Dedifferentiated amniotic fluid mesenchymal stem cell (primary cell): ENCODE measurements around the gene EXOSC7.

Experiments
- DNase-seq: peaks from one replicate; pipeline ENCODE4 v3.0.0-alpha.2; 2016; ENCODE audit errors: extremely low spot score

EXOSC7 gene

GRCh38 chr3:45055411-45056143 is 79.5 kb downstream of the EXOSC7 start:
- DNase-seq: peak; percentile 38

- no peak for DNase-seq
Measured at GRCh38 chr3:45056608-45057301, 80.7 kb downstream of the EXOSC7 start.

GRCh38 chr3:45057557-45057956 is 81.5 kb downstream of the EXOSC7 start:
- DNase-seq: no peak

GRCh38 chr3:45059132-45059531 is 83.1 kb downstream of the EXOSC7 start:
- no peak for DNase-seq

- DNase-seq: no peak
Measured at GRCh38 chr3:45060165-45060892, 84.3 kb downstream of the EXOSC7 start.
